ENCODE results near the gene TDRD7. TPM values are rescaled to one million over a fixed set of nuclear protein-coding genes. Genes with fewer than 3 reads are reported as not detected.

TDRD7 gene
- polyA plus RNA-seq, 1 of the 3 experiments (the other 2 are of a cell fraction): 4.9 TPM

- TF ChIP-seq POLR2AphosphoS5 (IDR thresholded peaks at IDR 0.05; ENCODE audit: low read depth, low read length) (no peak), RXRA (IDR thresholded peaks at IDR 0.05; ENCODE audit: borderline replicate concordance, low read depth) (no peak), JUND (IDR thresholded peaks at IDR 0.05) (no peak), RAD21 (IDR thresholded peaks at IDR 0.05; ENCODE audit: low read length) (no peak), IRF3 (IDR thresholded peaks at IDR 0.05; ENCODE audit: low read depth, low read length) (no peak), REST (IDR thresholded peaks at IDR 0.05; ENCODE audit: low read depth, low read length) (no peak), TCF12 (IDR thresholded peaks at IDR 0.05) (no peak), RFX5 (IDR thresholded peaks at IDR 0.05; ENCODE audit: low read length) (no peak), USF1 (IDR thresholded peaks at IDR 0.05; ENCODE audit: borderline replicate concordance, low read depth) (no peak), CTCF (IDR thresholded peaks at IDR 0.05) (no peak), CHD2 (IDR thresholded peaks at IDR 0.05; ENCODE audit: low read length, partially characterized antibody) (no peak), TAF1 (IDR thresholded peaks at IDR 0.05; ENCODE audit: borderline replicate concordance, low read depth, low read length) (no peak), PBX3 (IDR thresholded peaks at IDR 0.05) (no peak)
- ChIA-PET POLR2A (interaction anchor here (0.7 kb wide), 1 partner anchor 19 kb away, joined by 3 read pairs; no protein-coding TSS in a partner anchor), CTCF (interaction anchor here (0.7 to 6.0 kb wide), 26 partner anchors 11 to 689 kb away, joined by 3 to 112 read pairs (median 5); partner anchors contain the start of genes TDRD7 and ZNF782)
- Histone ChIP-seq H3K9ac (no peak overlapping the region), H3K4me3 (ENCODE audit: low read depth in 2 of 2, low read length in 1 of 2) (peak overlapping the region; percentile 34 to 46; a peak in 1 of 4 replicates), H3K4me2 (peak overlapping the region; percentile 55; the same call in 1 of the 2 replicates), H3K4me1 (ENCODE audit: control insufficient read depth in 1 of 2, insufficient read depth in 2 of 2, low read depth in 1 of 2, low read length in 1 of 2) (peaks cover 0 to 7% of the 10 kb centered on the region in 2 experiments; a peak in 1 of 4 replicates), H3F3A (replicated peaks; ENCODE audit: insufficient read depth) (no peaks in the 10 kb centered on the region), H3K27me3 (ENCODE audit: insufficient read depth) (no peaks in the 10 kb centered on the region), H3K27ac (ENCODE audit: low read depth in 2 of 2, low read length in 1 of 2) (no peak overlapping the region), H3K36me3 (replicated peaks in 1 of 2; ENCODE audit: control insufficient read depth in 1 of 2, insufficient read depth in 2 of 2, low read length in 1 of 2) (no peaks in the 10 kb centered on the region), H3K9me3 (no peaks in the 10 kb centered on the region), H3K9me2 (no peaks in the 10 kb centered on the region), H4K20me1 (ENCODE audit: insufficient read depth) (no peaks in the 10 kb centered on the region), H2AFZ (ENCODE audit: low read depth) (no peak overlapping the region), H3K79me2 (ENCODE audit: insufficient read depth) (no peaks in the 10 kb centered on the region)
- WGBS (ENCODE audit: low lambda C conversion rate): 29% methylated on average over 6 of the region's 13 CpGs
- no peak for DNase-seq
Observed at GRCh38 chr9:97387504-97387886, 24.4 kb upstream of the TDRD7 start.

Measured in SK-N-SH (cell line).